Kidney tubule cell (primary cell): ENCODE results near the gene CDY1B.
"Not testable (repeated sequence)": the region's sequence is repeated elsewhere in the genome, so short reads cannot be mapped to it uniquely, and the experiment has no call there.

Source experiments
- DNase-seq: peaks from one replicate; pipeline ENCODE4 v3.0.0-alpha.2; 2018; ENCODE audit warnings: low spot score

The CDY1B gene, protein sequence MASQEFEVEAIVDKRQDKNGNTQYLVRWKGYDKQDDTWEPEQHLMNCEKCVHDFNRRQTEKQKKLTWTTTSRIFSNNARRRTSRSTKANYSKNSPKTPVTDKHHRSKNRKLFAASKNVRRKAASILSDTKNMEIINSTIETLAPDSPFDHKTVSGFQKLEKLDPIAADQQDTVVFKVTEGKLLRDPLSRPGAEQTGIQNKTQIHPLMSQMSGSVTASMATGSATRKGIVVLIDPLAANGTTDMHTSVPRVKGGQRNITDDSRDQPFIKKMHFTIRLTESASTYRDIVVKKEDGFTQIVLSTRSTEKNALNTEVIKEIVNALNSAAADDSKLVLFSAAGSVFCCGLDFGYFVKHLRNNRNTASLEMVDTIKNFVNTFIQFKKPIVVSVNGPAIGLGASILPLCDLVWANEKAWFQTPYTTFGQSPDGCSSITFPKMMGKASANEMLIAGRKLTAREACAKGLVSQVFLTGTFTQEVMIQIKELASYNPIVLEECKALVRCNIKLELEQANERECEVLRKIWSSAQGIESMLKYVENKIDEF

DNA sequence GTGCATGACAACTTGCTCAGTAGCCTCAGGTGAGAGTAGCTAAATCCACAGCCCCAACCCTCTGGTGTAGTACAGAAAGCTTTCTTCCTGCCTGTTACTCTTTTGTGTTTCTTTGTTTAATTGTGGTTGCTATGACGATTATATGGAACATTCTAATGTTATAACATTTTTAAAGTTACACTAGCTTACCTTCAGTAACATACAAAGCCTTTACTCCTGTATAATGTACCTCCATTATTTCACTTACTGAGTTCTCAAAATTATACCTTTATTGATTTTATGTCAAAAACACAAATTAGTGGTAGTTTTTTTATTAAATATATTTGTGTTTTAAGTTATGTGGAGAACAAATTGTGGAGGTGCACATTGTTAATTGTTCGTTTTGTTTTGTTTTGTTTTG lies at the start of gene CDY1B:
CDY1B (minus strand) TSS at position 101 of the 400 bp plus-strand sequence. CDS start 331 bp downstream, outside the sequence.
- not testable (repeated sequence) for DNase-seq

DNA sequence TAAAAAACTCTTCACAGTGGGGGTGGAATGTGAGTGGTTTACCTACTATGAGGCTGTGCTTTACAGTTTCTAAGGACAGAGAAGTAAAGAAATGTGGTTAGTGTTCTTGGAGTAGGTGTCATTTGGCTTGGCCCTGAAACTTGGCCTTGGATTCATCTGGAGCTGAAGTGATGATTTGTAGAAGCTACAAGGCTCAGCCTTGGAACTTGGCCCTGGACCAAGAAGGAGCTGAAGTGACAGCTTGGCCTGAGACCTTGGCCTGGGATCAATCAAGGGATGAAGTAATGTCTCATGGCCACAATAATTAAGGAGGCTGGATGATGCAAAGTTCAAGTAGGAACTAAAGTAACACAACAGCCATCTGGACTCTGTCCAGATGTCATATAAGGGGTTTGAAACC lies 1.7 kb upstream of the CDY1B start:
- DNase-seq: not testable (repeated sequence)

DNA sequence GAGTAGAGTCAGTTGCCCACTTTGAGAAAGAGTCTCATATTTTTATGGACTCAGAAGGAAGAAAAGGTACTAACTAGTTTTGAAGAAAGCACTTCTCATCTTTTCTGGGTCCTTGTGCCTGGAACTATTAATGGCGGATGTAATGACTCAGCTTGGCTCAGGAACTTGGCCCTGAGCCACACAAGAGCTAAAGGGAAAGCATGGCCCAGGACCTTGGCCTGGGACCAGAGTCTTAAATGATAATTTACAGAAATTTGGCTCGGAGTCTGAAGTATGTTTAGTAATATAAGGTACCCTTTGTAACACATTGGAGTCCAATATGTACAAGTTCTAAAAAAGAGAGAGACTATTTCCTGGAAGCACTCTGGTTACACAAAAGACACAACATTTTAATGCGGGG lies 4.6 kb downstream of the CDY1B start:
- not testable (repeated sequence) for DNase-seq

DNA sequence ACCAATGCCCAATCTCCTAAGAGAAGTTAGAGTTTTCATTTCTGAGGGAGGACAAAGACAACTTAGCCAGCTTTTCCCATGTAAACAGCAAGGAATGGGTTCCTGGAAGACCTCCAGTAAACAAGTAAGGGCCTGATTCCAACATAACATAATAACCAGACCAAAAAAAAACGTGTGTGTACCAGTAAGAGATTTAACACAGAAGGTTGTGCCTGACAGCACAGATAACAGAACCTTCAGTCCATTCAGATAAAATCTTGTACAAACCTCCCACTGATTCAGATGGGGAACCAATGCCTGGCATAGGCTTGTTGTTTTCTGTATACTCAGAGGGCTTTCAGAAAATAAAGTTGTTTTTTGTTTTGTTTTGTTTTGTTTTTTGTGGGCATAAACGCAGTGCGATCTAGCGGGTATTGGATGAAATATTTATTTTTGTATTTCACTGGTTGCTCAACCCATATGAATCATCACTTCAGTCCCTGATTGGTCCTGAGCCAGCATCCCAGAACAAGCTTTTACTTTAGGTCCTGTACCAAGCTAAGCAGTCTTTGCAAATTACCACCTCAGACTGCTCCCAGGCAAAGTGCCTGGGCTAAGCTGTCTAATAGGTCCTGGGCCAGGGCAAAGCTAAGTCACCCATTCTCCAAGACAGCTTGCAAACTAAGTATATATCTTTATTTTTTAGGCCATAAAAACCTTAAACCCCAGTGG lies 8.7 kb downstream of the CDY1B start:
- not testable (repeated sequence) for DNase-seq

DNA sequence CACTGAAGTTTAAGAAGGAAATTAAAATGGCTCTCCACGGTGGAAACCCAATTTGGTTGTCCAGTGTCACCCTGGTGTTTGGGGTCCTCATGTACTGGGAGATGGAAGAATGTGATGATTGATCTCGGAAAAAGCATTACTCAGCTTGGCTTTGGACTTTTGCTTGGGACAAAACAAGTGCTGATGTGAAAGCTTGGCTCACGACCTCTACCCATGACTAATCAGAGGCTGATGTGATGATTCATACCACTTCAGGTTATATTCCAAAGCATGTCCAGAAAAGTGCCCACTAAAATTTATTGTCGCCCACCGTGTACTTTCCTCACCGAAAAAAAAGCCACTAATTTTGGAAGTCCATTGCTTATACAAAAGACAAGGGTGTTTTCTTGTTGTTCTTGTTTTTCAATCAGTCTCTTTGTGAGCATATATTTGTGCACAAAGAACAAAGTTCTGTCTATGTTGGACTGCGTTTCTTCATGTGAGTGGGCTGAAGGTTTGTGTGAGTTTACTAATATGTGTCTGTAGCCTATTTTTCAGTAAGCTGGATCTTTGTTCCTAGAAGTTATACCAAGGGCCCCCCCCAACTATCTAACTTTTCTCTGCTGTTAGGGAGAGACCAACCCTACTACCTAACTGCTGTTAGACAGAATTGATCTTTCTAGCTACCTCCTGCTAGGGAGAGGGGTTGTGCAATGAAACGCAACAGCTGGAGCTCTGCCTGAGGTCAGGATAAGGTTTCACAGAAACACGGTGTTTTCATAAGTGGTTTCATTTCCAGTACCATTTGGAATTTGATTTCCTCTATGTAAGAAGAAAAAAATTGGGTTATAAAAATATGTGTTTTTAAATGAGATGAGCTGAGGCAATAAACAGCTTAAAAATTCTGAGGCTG lies 21.4 kb downstream of the CDY1B start:
- DNase-seq: not testable (repeated sequence)
